HG03064 (cell line): ENCODE results near the gene AP5M1.
A peak's percentile ranks its signal among the peaks of the same experiment; 100 is the strongest.
"Not testable (repeated sequence)": the region's sequence is repeated elsewhere in the genome, so short reads cannot be mapped to it uniquely, and the experiment has no call there.

Experiments
- ATAC-seq: cut with Tn5 transposase; IDR thresholded peaks from one replicate; pipeline ENCODE4 v1.9.1; 2021; ENCODE audit warnings: low read depth; ENCODE audit not compliant: unreplicated experiment

Gene AP5M1, protein sequence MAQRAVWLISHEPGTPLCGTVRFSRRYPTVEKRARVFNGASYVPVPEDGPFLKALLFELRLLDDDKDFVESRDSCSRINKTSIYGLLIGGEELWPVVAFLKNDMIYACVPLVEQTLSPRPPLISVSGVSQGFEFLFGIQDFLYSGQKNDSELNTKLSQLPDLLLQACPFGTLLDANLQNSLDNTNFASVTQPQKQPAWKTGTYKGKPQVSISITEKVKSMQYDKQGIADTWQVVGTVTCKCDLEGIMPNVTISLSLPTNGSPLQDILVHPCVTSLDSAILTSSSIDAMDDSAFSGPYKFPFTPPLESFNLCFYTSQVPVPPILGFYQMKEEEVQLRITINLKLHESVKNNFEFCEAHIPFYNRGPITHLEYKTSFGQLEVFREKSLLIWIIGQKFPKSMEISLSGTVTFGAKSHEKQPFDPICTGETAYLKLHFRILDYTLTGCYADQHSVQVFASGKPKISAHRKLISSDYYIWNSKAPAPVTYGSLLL

DNA sequence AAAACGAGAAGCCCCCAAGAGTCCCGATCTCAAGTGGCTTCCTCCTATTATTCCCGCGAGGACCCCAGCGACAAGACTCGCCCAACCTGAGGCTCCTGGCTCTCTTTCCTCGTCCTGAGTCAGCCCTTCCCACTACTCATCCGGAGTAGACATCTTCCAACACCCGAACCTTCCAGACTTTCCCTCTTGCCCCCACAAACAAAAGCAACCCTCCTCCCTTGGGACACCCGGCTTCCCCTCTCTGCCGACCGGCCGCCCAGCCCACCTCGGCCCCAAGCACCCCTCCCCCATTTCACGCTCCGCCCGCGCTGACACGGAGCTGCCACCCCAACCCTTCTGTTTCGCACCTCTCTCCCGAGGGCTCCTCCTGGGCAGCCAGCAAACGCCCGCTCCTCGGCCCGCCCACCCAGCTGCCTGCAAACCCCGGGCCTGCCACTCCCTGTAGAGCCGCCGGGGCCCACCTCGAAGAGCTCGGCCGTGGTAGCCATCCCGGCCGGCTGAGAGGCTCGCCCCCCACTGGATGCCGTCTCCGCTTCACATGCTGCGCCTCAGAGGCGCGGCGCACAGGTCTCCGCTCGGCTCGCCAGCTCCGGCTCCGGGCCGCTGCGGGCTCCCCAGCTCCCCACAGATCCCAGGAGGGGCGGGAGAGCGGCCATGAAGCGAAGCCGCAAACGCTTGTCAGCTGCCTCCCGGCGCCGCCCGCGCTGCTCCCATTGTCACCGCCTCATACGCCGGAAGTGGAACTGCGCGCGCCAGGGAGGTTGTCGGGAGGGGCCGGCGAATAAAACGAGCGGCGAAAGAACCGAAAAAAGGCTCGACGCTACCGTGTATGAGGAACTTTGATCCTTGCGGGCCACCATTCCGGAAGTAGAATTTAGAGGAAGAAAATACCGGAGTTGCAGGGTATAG, at the start of gene AP5M1, which contains the start of gene EXOC5:
Gene AP5M1, plus strand, starts transcription at position 811 of the 909 bp plus-strand sequence. CDS start 344 bp downstream, outside the sequence.
Gene EXOC5, minus strand, starts transcription at position 745 of the 909 bp plus-strand sequence. Its CDS starts 257 bp downstream, at position 488.
- ATAC-seq, result peak; percentile 86

DNA sequence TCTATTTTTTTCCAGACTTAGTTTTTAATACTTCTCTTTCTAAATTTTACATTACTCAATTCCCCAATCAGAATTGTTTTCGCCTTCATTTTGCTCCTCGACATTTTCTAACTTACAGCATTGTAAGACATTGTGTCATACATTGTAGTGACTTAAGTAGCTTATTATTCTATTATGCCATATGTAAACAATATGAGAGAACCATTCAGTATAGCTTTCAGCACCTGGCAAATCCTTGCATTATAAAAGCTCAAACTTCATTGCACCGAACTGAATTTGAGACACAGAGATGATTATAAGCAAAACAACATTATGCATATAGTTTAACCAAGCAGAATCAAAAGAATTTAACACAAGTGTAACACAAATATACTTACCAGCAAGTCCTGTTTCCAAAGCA, 46.8 kb upstream of the AP5M1 start:
- ATAC-seq, result no peak

DNA sequence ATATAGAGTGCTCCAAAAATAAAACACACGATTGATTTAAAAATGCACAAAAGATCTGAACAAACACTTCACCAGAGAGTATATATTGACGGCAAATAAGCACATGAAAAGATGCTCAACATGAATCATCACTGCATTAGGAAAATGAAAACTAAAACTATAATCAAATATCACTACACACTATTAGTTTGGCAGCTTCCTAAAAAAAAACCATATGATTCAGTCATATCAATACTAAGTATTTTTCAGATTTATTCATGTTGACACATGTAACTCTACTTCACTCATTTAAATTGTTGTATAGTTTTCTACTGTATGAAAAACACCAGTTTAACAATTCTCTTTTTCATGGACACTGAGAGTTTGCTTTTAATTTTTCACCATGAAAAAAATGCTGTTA, 41.7 kb upstream of the AP5M1 start:
- ATAC-seq, result no peak

DNA sequence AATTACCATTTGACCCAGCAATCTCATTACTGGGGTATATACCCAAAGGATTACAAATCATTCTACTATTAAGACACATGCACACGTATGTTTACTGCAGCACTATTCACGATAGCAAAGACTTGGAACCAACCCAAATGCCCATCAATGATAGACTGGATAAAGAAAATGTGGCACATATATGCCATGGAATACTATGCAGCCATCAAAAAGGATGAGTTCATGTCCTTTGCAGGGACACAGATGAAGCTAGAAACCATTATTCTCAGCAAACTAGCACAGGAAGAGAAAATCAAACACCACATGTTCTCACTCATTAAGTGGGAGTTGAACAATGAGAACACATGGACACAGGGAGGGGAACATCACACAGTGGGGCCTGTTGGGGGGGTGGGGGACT, 40.5 kb upstream of the AP5M1 start:
- not testable (repeated sequence) for ATAC-seq

DNA sequence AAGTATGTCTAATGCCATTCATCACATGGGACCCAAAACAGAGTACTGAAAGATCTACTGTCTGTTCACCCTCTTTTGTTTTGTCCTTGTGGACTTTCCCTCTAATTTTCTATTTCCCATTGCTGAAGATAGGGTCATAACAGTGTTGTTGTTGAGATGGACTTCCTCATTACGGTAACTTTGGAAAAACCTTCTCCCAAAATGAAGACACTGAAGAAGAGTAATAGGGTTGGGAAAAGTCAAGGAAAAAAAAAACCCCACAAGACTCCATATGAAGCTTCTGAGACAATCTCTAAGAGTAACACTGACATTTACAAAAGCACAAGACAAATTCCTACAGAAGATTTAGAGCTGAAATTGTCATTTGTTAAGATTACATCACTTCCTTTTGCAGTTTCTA, 36.8 kb upstream of the AP5M1 start:
- no peak for ATAC-seq

DNA sequence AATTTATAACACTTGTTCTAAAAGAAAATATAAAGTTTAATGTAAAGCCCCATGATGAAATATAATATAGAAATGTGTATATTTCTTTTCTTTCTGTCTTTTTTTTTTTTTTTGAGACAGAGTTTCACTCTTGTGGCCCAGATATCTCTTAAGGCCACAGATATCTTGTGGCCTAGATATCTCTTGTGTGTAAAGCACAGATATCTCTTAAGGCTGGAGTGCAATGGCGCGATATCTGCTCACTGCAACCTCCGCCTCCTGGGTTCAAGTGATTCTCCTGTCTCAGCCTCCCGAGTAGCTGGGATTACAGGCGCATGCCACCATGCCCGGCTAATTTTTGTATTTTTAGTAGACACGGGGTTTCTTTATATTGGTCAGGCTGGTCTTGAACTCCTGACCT, 28.7 kb upstream of the AP5M1 start:
- not testable (repeated sequence) for ATAC-seq

DNA sequence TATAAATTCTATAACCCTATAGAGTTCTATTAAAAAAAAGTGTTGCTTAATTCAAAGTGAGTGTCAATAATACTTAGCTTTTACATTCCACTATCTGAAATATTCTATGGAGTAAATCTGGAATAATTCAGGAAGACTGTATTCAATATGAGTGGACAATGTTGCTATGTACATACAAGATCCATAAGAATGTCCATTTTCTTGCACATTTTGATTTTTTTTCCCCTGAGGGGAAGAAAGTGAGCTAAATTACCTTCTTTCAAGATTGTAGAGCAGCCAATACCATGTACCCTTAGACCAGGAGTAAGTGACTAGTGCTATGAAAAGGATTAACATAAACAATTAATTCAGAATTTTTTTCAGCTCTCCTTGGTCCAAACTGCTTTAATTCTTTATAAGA, 25.5 kb upstream of the AP5M1 start:
- no peak for ATAC-seq

DNA sequence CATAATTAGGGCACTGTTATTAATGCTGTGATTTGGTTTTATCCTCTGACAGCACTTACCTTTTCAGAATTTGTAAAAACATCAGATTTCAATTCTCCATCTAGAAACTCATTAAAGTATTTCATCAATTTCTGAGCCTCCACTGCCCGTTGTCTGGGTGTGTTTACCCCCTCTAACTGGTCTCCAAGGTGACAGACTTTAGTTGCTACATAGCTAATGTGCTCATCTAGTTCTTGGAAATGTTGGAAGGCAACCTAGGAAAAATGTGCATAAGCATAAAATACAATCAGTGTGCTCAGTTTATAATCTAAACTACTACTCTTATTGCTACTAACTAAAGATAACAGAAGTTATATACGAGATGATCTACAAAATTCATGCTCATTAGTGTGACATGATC, 24.7 kb upstream of the AP5M1 start:
- ATAC-seq, result no peak

DNA sequence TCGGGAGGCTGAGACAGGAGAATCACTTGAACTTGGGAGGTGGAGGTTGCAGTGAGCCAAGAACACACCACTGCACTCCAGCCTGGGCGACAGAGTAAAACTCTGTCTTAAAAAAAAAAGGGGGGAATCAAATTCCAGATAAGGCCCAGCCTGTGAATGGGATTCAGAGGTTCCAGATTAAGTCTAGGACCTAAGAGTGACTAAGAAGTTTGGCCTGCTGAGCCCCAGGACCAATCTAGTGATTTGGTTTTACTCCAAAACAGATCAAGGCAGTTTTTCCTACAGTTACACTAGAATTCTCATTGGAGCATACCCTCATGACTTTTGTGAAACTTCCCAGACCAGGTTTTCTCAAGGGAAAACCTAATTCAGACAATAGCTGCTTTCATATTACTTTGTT, 22.8 kb upstream of the AP5M1 start:
- ATAC-seq, result no peak

DNA sequence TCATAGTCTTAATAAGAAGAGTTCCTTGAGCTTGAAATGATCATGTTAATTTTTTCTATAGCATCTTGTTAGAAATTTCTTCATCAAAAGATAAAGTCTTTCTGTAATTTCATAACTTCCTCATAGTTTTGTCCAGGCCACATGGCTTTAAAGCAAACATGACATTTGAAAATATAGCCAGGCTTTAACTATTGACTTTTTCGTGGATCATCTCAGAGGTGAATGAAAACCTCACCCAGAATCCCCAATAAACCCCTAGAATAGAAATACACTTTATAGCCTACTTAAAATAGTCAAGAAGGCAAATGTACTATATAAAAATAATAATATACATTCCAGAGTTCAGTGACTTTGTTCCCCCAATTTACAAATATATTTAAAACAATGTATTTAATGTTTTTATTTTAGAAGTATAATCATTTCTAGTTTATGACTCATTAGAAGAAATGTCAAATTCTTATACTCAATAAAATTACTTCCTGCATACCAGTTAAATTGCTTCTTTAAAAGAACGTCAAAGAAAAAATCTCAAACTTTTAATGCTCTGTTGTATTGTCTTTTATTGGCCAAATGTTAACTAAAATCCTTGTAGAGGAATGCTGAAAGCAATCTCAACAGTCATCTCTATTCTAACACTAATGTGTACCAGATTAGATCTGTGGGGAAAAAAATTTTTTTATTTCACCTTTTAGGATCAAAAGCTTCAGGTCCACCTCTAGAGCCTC, 21.7 kb upstream of the AP5M1 start:
- no peak for ATAC-seq

DNA sequence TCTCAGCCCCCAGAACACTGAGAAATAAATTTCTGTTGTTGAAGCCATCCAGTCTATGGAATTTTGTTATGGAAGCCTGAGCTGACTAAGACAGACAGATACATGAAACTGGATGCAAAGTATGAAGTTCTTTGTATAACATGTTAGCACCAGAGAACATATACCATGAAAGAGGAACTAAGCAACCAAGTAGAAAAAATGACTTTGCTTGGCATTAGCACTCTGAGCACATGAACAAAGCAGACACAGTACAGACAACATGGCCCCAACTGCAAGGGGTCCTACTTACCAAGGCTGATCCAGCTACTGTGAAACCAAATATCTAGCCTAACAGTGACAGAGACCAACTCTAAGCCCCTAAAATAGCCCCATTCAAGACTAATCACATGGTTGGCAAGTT, 13.9 kb upstream of the AP5M1 start:
- no peak for ATAC-seq

DNA sequence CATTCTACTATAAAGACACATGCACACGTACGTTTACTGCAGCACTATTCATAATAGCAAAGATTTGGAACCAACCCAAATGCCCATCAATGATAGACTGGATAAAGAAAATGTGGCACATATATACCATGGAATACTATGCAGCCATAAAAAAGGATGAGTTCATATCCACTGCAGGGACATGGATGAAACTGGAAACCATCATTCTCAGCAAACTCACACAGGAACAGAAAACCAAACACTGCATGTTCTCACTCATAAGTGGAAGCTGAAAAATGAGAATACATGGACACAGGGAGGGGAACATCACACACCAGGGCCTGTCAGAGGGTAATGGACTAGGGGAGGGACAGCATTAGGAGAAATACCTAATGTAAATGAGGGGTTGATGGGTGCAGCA, 10.6 kb upstream of the AP5M1 start:
- not testable (repeated sequence) for ATAC-seq

DNA sequence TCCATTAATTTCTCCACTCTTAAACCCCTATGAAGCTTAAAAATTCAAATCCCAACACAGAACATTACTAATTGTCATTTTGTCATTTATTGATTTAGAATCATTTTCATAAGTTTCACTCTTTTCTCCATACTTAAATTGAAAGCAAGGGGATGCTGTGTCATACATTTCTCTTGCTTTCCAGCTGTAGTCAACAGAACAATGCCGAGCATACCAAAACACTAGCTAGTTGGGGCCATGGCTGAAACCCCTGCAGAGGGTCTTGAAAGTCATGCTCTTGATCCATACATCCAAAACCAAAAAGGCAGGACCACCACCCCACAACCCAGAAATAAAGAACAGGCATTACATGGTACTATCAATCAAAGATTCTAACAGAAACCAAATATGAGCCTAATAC, 9.1 kb upstream of the AP5M1 start:
- ATAC-seq, result no peak

DNA sequence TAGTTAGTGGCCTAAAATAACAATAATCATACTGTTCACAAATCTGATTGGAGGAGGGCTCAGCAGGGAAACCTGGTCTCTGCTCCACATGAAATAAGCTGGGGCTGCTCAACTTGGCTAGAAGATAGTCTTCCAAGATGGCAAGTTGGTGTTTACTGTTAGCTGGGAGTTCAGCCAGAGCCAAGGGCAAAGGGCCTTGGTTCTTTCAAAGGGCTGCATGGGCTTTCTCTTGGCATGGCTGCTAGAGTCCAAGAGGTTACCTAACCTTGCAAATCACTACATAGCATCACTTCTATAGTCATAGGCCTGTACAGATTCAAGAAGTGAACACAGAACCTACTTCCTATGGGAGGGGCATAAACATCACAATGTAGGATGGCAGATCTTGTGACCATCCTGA, 7.2 kb upstream of the AP5M1 start:
- no peak for ATAC-seq

DNA sequence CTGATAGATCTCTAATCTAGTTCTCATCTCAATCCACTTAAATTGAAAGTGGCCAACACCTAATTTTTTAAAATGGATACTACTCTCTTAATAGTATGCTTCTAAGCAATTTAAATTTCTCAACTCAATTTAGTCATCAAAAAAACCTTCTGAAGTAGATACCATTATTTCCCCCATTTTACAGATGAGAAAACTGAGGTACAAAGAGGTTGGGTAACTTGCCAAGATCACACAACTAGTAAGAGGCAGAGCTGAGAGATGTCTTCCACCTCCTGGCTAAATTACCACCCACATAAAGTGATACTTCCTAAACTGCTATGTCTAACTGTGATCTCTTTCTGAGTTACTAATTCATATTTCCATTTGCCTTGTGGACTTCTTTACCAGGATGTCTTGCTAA, 6.7 kb upstream of the AP5M1 start:
- no peak for ATAC-seq

DNA sequence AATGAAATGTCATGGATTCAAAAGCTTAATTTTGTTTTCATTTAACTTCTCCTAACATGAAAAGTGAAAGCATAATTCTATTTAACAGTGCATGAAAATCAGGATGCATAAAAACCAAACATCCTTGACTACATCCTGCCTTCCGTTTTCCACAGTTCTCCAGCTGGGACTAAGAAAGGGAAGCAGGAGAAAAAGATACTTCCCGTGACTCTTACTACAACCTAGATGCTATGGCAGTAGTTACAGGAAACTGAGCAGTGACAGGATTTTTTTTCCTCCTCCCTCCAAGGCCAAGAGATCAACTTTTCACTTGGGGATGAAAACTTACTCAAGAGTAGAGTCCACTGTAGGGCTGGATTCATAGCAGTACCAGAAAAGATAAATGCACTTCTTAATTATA, 2.7 kb upstream of the AP5M1 start:
- ATAC-seq, result no peak

DNA sequence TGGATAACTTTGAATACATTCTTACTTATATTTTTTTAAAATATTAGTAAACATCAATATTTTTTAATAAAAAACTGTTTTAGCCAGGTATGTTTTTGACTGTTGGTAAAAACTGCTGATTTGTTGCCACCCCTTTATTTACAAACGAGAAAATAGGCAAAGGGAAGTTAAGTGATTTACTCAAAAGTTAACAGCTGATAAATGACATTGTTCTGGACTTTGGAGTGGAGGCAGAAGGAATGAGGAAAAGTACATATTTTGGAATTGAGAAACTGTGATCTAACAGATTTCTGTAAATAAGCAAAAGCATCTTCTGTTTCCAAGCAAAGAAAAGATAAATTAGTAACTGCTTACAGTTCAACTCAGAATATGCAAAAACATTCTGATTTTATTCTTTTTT, 4.5 kb downstream of the AP5M1 start:
- ATAC-seq, result no peak

DNA sequence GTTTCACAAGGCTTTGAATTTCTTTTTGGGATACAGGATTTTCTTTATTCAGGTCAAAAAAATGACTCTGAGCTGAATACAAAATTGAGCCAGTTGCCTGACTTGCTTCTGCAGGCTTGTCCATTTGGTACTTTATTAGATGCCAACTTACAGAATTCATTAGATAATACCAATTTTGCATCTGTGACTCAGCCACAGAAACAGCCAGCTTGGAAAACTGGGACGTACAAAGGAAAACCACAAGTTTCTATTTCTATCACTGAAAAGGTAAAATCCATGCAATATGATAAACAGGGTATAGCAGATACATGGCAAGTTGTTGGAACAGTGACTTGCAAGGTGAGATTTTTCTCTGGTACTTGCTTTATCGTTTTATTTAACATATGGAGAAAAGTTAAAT, 5.8 kb downstream of the AP5M1 start:
- no peak for ATAC-seq

DNA sequence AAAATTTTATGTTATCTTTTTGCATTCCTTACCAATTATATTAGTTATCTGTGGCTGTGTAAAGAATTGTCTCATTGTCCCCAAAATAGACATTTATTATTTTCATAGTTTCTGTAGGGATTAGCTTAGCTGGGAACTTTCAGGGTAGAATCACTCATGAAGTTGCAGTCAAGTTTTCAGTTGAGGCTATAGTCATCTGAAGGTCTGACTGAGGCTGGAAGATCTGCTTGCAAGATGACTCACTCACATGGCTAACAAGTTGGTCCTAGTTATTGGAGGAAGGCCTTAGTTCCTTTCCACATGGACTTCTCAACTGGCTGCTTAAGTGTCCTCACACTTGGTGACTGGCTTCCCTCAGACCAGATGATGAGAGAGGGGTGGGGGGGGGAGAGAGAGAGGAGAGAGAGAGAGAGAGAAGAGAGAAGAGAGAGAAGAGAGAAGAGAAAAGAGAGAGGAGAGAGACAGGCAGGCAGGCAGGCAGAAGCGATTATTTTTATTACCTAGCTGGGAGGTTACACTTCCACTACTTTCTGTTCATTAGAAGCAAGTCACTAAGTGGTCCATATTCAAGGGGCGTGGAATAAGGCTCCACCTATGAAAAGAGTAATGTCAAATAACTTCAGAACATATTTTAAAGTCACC, 6.4 kb downstream of the AP5M1 start:
- no peak for ATAC-seq

DNA sequence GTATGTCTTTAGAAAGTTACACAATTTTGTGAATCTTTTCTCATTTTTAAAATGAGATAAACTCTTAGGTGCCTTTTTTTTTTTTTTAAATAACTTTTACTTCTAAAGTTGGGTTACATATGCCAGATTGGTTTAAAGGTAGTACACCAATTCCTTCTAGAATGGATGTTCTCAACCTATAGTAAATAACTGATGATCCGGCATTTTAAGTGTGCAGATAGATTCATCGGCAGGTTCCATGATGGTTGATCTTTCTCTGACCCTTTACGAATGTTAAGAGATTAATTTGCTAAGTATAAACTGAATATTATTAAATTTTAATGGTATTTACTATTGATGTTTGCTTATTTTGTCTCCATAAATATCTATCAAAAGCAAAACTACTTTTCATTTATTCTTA, 8.3 kb downstream of the AP5M1 start:
- ATAC-seq, result no peak
